ENCODE results near the gene POMT2. TPM values are rescaled to one million over a fixed set of nuclear protein-coding genes. Genes with fewer than 3 reads are reported as not detected.

POMT2 gene
- total and polyA plus RNA-seq, 4 donors = 3.1 to 23.4 (median 17.9) TPM

- no peaks in the 10 kb centered on the region for H3K36me3 ChIP-seq (ENCODE audit: control insufficient read depth in 1 of 2, insufficient read depth in 2 of 2, low read length in 1 of 2)
- H3K4me1 ChIP-seq (ENCODE audit: control insufficient read depth in 1 of 2, insufficient read depth in 2 of 2, low read length in 2 of 2) = no peaks in the 10 kb centered on the region
- no peak overlapping the region for H3K27ac ChIP-seq (ENCODE audit: low read depth in 1 of 2, low read length in 2 of 2)
- DNase-seq (no peak), ATAC-seq (ENCODE audit: low FRiP score) (no peak)
- intact Hi-C loops (cut with DNase I) = no loop called here
- 75 to 78% methylated on average over 15 of the region's 15 CpGs for WGBS, 2 donors
- H3K4me3 ChIP-seq (ENCODE audit: low read length in 2 of 2) = no peak overlapping the region
- no peaks in the 10 kb centered on the region for H3K27me3 ChIP-seq (ENCODE audit: control insufficient read depth in 1 of 2, insufficient read depth in 2 of 2, low read length in 1 of 2)
- H3K9me3 ChIP-seq (ENCODE audit: control insufficient read depth, low read length) = no peaks in the 10 kb centered on the region
Observed at GRCh38 chr14:77240336-77240915, 80.3 kb downstream of the POMT2 start.

DNA sequence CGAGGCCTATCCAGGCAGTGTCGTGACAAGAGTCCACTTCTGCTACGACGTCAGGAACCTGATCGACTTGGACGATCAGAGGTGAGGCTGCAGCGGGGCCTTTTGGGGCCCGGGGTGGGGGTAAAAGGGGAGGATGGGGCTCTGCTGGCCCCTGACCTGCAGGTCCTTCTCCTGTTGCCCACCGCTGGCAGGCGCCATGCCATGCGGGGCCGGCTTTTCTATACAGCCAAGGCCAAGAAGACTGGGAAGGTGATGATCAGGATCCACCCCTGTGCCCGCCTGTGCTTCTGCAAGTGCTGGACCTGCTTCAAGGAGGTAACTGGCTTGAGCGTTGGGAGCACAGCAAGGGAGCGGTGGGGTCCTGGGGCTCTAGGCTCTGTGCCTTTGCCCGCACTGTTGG, 81.3 kb downstream of the POMT2 start:
- intact Hi-C loops (cut with DNase I) = no loop called here
- Histone ChIP-seq H3K4me3 (ENCODE audit: low read length in 2 of 2) (no peak overlapping the region), H3K9me3 (ENCODE audit: control insufficient read depth, low read length) (no peaks in the 10 kb centered on the region), H3K27ac (ENCODE audit: low read depth in 1 of 2, low read length in 2 of 2) (no peak overlapping the region), H3K27me3 (ENCODE audit: control insufficient read depth in 1 of 2, insufficient read depth in 2 of 2, low read length in 1 of 2) (no peaks in the 10 kb centered on the region), H3K36me3 (ENCODE audit: control insufficient read depth in 1 of 2, insufficient read depth in 2 of 2, low read length in 1 of 2) (no peaks in the 10 kb centered on the region), H3K4me1 (ENCODE audit: control insufficient read depth in 1 of 2, insufficient read depth in 2 of 2, low read length in 2 of 2) (no peaks in the 10 kb centered on the region)
- no peak for ATAC-seq (ENCODE audit: low FRiP score)
- WGBS, 2 donors = 89% methylated on average over 16 of the region's 16 CpGs
- DNase-seq = no peak

GRCh38 chr14:77238996-77239395, 81.7 kb downstream of the POMT2 start:
- Histone ChIP-seq H3K4me3 (ENCODE audit: low read length in 2 of 2) (no peak overlapping the region), H3K4me1 (ENCODE audit: control insufficient read depth in 1 of 2, insufficient read depth in 2 of 2, low read length in 2 of 2) (no peaks in the 10 kb centered on the region), H3K9me3 (ENCODE audit: control insufficient read depth, low read length) (no peaks in the 10 kb centered on the region), H3K27ac (ENCODE audit: low read depth in 1 of 2, low read length in 2 of 2) (no peak overlapping the region), H3K27me3 (ENCODE audit: control insufficient read depth in 1 of 2, insufficient read depth in 2 of 2, low read length in 1 of 2) (no peaks in the 10 kb centered on the region), H3K36me3 (ENCODE audit: control insufficient read depth in 1 of 2, insufficient read depth in 2 of 2, low read length in 1 of 2) (no peaks in the 10 kb centered on the region)
- 43 to 50% methylated on average over 4 of the region's 4 CpGs for WGBS, 2 donors
- ATAC-seq (ENCODE audit: low FRiP score) (no peak), DNase-seq (no peak)
- intact Hi-C loops (cut with DNase I) = no loop called here

- H3K27ac ChIP-seq (ENCODE audit: low read depth in 1 of 2, low read length in 2 of 2) = no peak overlapping the region
- no peaks in the 10 kb centered on the region for H3K36me3 ChIP-seq (ENCODE audit: control insufficient read depth in 1 of 2, insufficient read depth in 2 of 2, low read length in 1 of 2)
- no peak overlapping the region for H3K4me3 ChIP-seq (ENCODE audit: low read length in 2 of 2)
- intact Hi-C loops (cut with DNase I) = no loop called here
- no peaks in the 10 kb centered on the region for H3K9me3 ChIP-seq (ENCODE audit: control insufficient read depth, low read length)
- H3K27me3 ChIP-seq (ENCODE audit: control insufficient read depth in 1 of 2, insufficient read depth in 2 of 2, low read length in 1 of 2) = no peaks in the 10 kb centered on the region
- 46 to 51% methylated on average over 3 of the region's 3 CpGs for WGBS, 2 donors
- no peak for ATAC-seq (ENCODE audit: low FRiP score)
- DNase-seq = no peak
- H3K4me1 ChIP-seq (ENCODE audit: control insufficient read depth in 1 of 2, insufficient read depth in 2 of 2, low read length in 2 of 2) = no peaks in the 10 kb centered on the region
Observed at GRCh38 chr14:77238356-77238755, 82.3 kb downstream of the POMT2 start.

GRCh38 chr14:77236814-77237213, 83.9 kb downstream of the POMT2 start:
- H3K27me3 ChIP-seq (ENCODE audit: control insufficient read depth in 1 of 2, insufficient read depth in 2 of 2, low read length in 1 of 2) = no peaks in the 10 kb centered on the region
- DNase-seq (no peak), ATAC-seq (ENCODE audit: low FRiP score) (no peak)
- no peaks in the 10 kb centered on the region for H3K36me3 ChIP-seq (ENCODE audit: control insufficient read depth in 1 of 2, insufficient read depth in 2 of 2, low read length in 1 of 2)
- no peak overlapping the region for H3K27ac ChIP-seq (ENCODE audit: low read depth in 1 of 2, low read length in 2 of 2)
- no peaks in the 10 kb centered on the region for H3K4me1 ChIP-seq (ENCODE audit: control insufficient read depth in 1 of 2, insufficient read depth in 2 of 2, low read length in 2 of 2)
- no peak overlapping the region for H3K4me3 ChIP-seq (ENCODE audit: low read length in 2 of 2)
- 63 to 72% methylated on average over 7 of the region's 7 CpGs for WGBS, 2 donors
- intact Hi-C loops (cut with DNase I) = no loop called here
- H3K9me3 ChIP-seq (ENCODE audit: control insufficient read depth, low read length) = no peaks in the 10 kb centered on the region

- 47 to 58% methylated on average over 3 of the region's 3 CpGs for WGBS, 2 donors
Observed at GRCh38 chr14:77231721-77232120, 89.0 kb downstream of the POMT2 start.

GRCh38 chr14:77230914-77231313, 89.8 kb downstream of the POMT2 start:
- no peak overlapping the region for H3K27ac ChIP-seq (ENCODE audit: low read depth in 1 of 2, low read length in 2 of 2)
- ATAC-seq (ENCODE audit: low FRiP score) (no peak), DNase-seq (no peak)
- 73 to 81% methylated on average over 2 of the region's 2 CpGs for WGBS, 2 donors
- H3K4me3 ChIP-seq (ENCODE audit: low read length in 2 of 2) = no peak overlapping the region
- intact Hi-C loops (cut with DNase I) = no loop called here
- peaks cover 2% of the 10 kb centered on the region for H3K9me3 ChIP-seq (ENCODE audit: control insufficient read depth, low read length)
- no peaks in the 10 kb centered on the region for H3K36me3 ChIP-seq (ENCODE audit: control insufficient read depth in 1 of 2, insufficient read depth in 2 of 2, low read length in 1 of 2)
- H3K27me3 ChIP-seq (ENCODE audit: control insufficient read depth in 1 of 2, insufficient read depth in 2 of 2, low read length in 1 of 2) = no peaks in the 10 kb centered on the region
- H3K4me1 ChIP-seq (ENCODE audit: control insufficient read depth in 1 of 2, insufficient read depth in 2 of 2, low read length in 2 of 2) = no peaks in the 10 kb centered on the region

More at GRCh38 chr14:77231721-77232120, 89.0 kb downstream of the POMT2 start:
- DNase-seq (no peak), ATAC-seq (ENCODE audit: low FRiP score) (no peak)
- Histone ChIP-seq H3K4me3 (ENCODE audit: low read length in 2 of 2) (no peak overlapping the region), H3K4me1 (ENCODE audit: control insufficient read depth in 1 of 2, insufficient read depth in 2 of 2, low read length in 2 of 2) (no peaks in the 10 kb centered on the region), H3K27me3 (ENCODE audit: control insufficient read depth in 1 of 2, insufficient read depth in 2 of 2, low read length in 1 of 2) (no peaks in the 10 kb centered on the region), H3K9me3 (ENCODE audit: control insufficient read depth, low read length) (peaks cover 2% of the 10 kb centered on the region), H3K27ac (ENCODE audit: low read depth in 1 of 2, low read length in 2 of 2) (no peak overlapping the region), H3K36me3 (ENCODE audit: control insufficient read depth in 1 of 2, insufficient read depth in 2 of 2, low read length in 1 of 2) (no peaks in the 10 kb centered on the region)
- intact Hi-C loops (cut with DNase I) = no loop called here

GRCh38 chr14:77228056-77228455, 92.6 kb downstream of the POMT2 start:
- intact Hi-C loops (cut with DNase I) = no loop called here
- no peaks in the 10 kb centered on the region for H3K4me1 ChIP-seq (ENCODE audit: control insufficient read depth in 1 of 2, insufficient read depth in 2 of 2, low read length in 2 of 2)
- DNase-seq (no peak), ATAC-seq (ENCODE audit: low FRiP score) (no peak)
- 67 to 73% methylated on average over 6 of the region's 6 CpGs for WGBS, 2 donors
- peaks cover 2% of the 10 kb centered on the region for H3K9me3 ChIP-seq (ENCODE audit: control insufficient read depth, low read length)
- H3K4me3 ChIP-seq (ENCODE audit: low read length in 2 of 2) = no peak overlapping the region
- H3K27me3 ChIP-seq (ENCODE audit: control insufficient read depth in 1 of 2, insufficient read depth in 2 of 2, low read length in 1 of 2) = no peaks in the 10 kb centered on the region
- H3K36me3 ChIP-seq (ENCODE audit: control insufficient read depth in 1 of 2, insufficient read depth in 2 of 2, low read length in 1 of 2) = no peaks in the 10 kb centered on the region
- no peak overlapping the region for H3K27ac ChIP-seq (ENCODE audit: low read depth in 1 of 2, low read length in 2 of 2)

GRCh38 chr14:77225892-77226557, 94.7 kb downstream of the POMT2 start:
- WGBS, 2 donors = 71 to 75% methylated on average over 14 of the region's 14 CpGs
- Histone ChIP-seq H3K4me3 (ENCODE audit: low read length in 2 of 2) (no peak overlapping the region), H3K27ac (ENCODE audit: low read depth in 1 of 2, low read length in 2 of 2) (no peak overlapping the region), H3K9me3 (ENCODE audit: control insufficient read depth, low read length) (peaks cover 2% of the 10 kb centered on the region), H3K4me1 (ENCODE audit: control insufficient read depth in 1 of 2, insufficient read depth in 2 of 2, low read length in 2 of 2) (no peaks in the 10 kb centered on the region), H3K36me3 (ENCODE audit: control insufficient read depth in 1 of 2, insufficient read depth in 2 of 2, low read length in 1 of 2) (no peaks in the 10 kb centered on the region), H3K27me3 (ENCODE audit: control insufficient read depth in 1 of 2, insufficient read depth in 2 of 2, low read length in 1 of 2) (no peaks in the 10 kb centered on the region)
- ATAC-seq (ENCODE audit: low FRiP score) (no peak), DNase-seq (no peak)
- intact Hi-C loops (cut with DNase I) = no loop called here
